ENCODE data around the gene EFCC1. TPM values are rescaled to one million over a fixed set of nuclear protein-coding genes. Genes with fewer than 3 reads are reported as not detected.

The EFCC1 gene
- total and polyA plus RNA-seq, 2 of the 8 experiments (the other 6 are each of a cell fraction or from before 2014, with no cell fraction given): 0.14 to 0.37 TPM

DNA sequence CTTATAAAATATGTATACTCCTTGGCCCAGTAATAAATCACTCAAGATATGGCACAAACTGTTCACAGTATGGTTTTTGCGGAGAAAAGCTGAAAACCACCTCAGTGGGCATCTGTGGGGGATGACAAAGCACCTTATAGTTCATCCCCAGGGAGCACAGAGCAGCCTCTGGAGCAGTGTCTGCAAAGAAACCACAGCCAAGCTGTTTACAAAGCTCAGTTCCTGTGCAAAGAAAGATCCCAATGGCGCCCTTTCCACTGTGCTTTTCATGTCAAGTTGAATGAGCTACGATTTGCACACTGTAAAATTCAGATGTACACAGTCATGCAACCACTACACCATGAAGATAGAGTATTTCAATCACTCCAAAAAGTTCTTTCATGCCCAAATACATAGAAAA is 2.5 kb upstream of the EFCC1 start:
- FAIRE-seq: no peak

More for the DNA sequence above, 2.5 kb upstream of the EFCC1 start:
- peaks cover 40 to 48% (median 45%) of the 10 kb centered on the region in 4 experiments for H3K27me3 ChIP-seq (replicated peaks in 1 of 4; ENCODE audit: control insufficient read depth in 3 of 4, extremely low read depth in 1 of 4, insufficient read depth in 3 of 4, low read length in 3 of 4)
- H3K14ac ChIP-seq (ENCODE audit: insufficient read length): no peak overlapping the region
- no peaks in the 10 kb centered on the region for H3K9me3 ChIP-seq (ENCODE audit: insufficient read depth in 2 of 2, low read depth in 1 of 2, low read length in 1 of 2)
- peak overlapping the region; percentile 17; a peak in 1 of 4 replicates for H3K4me2 ChIP-seq (ENCODE audit: insufficient read depth in 1 of 2, low read depth in 2 of 2, low read length in 2 of 2)
- H2BK120ac ChIP-seq (replicated peaks; ENCODE audit: low read depth, low read length): no peak overlapping the region
- H2BK5ac ChIP-seq (ENCODE audit: low read depth, low read length): no peak overlapping the region
- H3K27ac ChIP-seq (ENCODE audit: low read depth, low read length): no peak overlapping the region
- CTCF ChIA-PET (ENCODE audit: partially characterized antibody): interaction anchor here (0.8 to 6.0 kb wide), 11 partner anchors 9 to 378 kb away, joined by 3 to 40 read pairs (median 6); a partner anchor contains a TSS
- H2AFZ ChIP-seq (ENCODE audit: low read length): no peak overlapping the region
- no peak overlapping the region for H3K56ac ChIP-seq (replicated peaks; ENCODE audit: insufficient read length, low read depth, low read length)
- 72% methylated on average over 3 of the region's 3 CpGs; no CpG with 5 or more reads in 1 of the 2 experiments for WGBS, 2 experiments (ENCODE audit: extremely low coverage in 1 of 2, insufficient coverage in 1 of 2, insufficient read length in 1 of 2, insufficient replicate concordance in 2 of 2, low coverage in 1 of 2, low lambda C conversion rate in 2 of 2, missing lambda C conversion rate in 1 of 2)
- no peaks in the 10 kb centered on the region for H3K79me1 ChIP-seq (ENCODE audit: low read depth, low read length)
- peaks cover 0 to 9% (median 0%) of the 10 kb centered on the region in 4 experiments; a peak in 1 of 8 replicates for H3K36me3 ChIP-seq (ENCODE audit: control insufficient read depth in 2 of 4, insufficient read depth in 4 of 4, low read length in 3 of 4)
- no peak overlapping the region for H2BK20ac ChIP-seq (ENCODE audit: low read length)
- peaks cover 2 to 9% of the 10 kb centered on the region in 2 experiments for H4K20me1 ChIP-seq (replicated peaks in 1 of 2; ENCODE audit: control insufficient read depth in 1 of 2, insufficient read depth in 2 of 2, low read length in 2 of 2)
- no peak for DNase-seq (ENCODE audit: low read depth in 1 of 2, low spot score in 2 of 2)
- H4K5ac ChIP-seq (ENCODE audit: insufficient read length, low read depth, low read length): no peak overlapping the region
- H3K4me1 ChIP-seq (replicated peaks in 1 of 4; ENCODE audit: control insufficient read depth in 3 of 4, insufficient read depth in 4 of 4, low read length in 3 of 4): peaks cover 7 to 21% (median 15%) of the 10 kb centered on the region in 4 experiments
- no peak overlapping the region; the same call in 1 of the 2 replicates for H3K18ac ChIP-seq (ENCODE audit: extremely low read depth, low read length)
- peaks cover 22% of the 10 kb centered on the region; the same call in 1 of the 2 replicates for H3K23me2 ChIP-seq (ENCODE audit: low read depth, low read length)
- no peak overlapping the region for H4K8ac ChIP-seq (ENCODE audit: extremely low read depth, insufficient read depth, low read length)
- no peak overlapping the region for H2AK5ac ChIP-seq (ENCODE audit: low read depth, low read length)
- no peak for TF ChIP-seq RFX5 (IDR thresholded peaks at IDR 0.05; ENCODE audit: borderline replicate concordance, low read depth, low read length)
- H3K79me2 ChIP-seq (ENCODE audit: control insufficient read depth in 1 of 2, insufficient read depth in 2 of 2, low read length in 2 of 2): no peaks in the 10 kb centered on the region
- POLR2A ChIA-PET (ENCODE audit: partially characterized antibody): no interaction called here
- H3K4me3 ChIP-seq (ENCODE audit: extremely low read depth in 1 of 4, insufficient read depth in 2 of 4, low read depth in 3 of 4, low read length in 4 of 4): peak overlapping the region in 1 of 4 experiments; percentile 20; a peak in 2 of 8 replicates
- H3K9ac ChIP-seq (replicated peaks in 1 of 4; ENCODE audit: extremely low read depth in 1 of 4, low read depth in 3 of 4, low read length in 3 of 4): no peak overlapping the region
- H4K91ac ChIP-seq (replicated peaks; ENCODE audit: insufficient read length, low read length): no peak overlapping the region
- no peak overlapping the region for H3K23ac ChIP-seq (ENCODE audit: insufficient read length)
- no peak overlapping the region for H2BK15ac ChIP-seq (ENCODE audit: low read length)
- no peak overlapping the region for H2BK12ac ChIP-seq (ENCODE audit: low read depth, low read length)
- H3K4ac ChIP-seq (replicated peaks; ENCODE audit: insufficient read length, low read depth, low read length): no peak overlapping the region
